Neuronal stem cell (in vitro differentiated cells): ENCODE measurements around the gene CRISP3. TPM values are rescaled to one million over a fixed set of nuclear protein-coding genes. Genes with fewer than 3 reads are reported as not detected.

ENCODE experiments used
- DNase-seq: peaks from one replicate; pipeline ENCODE4 v3.0.0-alpha.2; 2013; ENCODE audit warnings: low spot score
- H2AFZ ChIP-seq: one replicate; pipeline ENCODE4 v1.6.1; 2013; ENCODE audit warnings: mild to moderate bottlenecking, low read length, inconsistent platforms
- H2AK5ac ChIP-seq: 2 replicates; pipeline ENCODE4 v1.6.1; 2013; ENCODE audit warnings: low read depth, mild to moderate bottlenecking, inconsistent platforms, low read length, moderate library complexity, mixed read lengths
- H2BK120ac ChIP-seq: 2 replicates; pipeline ENCODE4 v1.6.1; 2013; ENCODE audit warnings: low read depth, mild to moderate bottlenecking, inconsistent platforms, low read length, moderate library complexity, mixed read lengths
- H2BK12ac ChIP-seq: one replicate; pipeline ENCODE4 v1.6.1; 2013; ENCODE audit warnings: low read length, inconsistent platforms
- H2BK15ac ChIP-seq: 2 replicates; pipeline ENCODE4 v1.6.1; 2013; ENCODE audit warnings: mild to moderate bottlenecking, low read length, inconsistent platforms, mixed read lengths
- H2BK5ac ChIP-seq: one replicate; pipeline ENCODE4 v1.6.1; 2013; ENCODE audit warnings: inconsistent platforms, mild to moderate bottlenecking, low read length, moderate library complexity
- H3K14ac ChIP-seq: one replicate; pipeline ENCODE4 v1.6.1; 2013; ENCODE audit warnings: low read length, inconsistent platforms
- H3K18ac ChIP-seq: 2 replicates; pipeline ENCODE4 v1.6.1; 2013; ENCODE audit warnings: low read length, inconsistent platforms
- H3K23ac ChIP-seq: 2 replicates; pipeline ENCODE4 v1.6.1; 2013; ENCODE audit warnings: low read depth, mild to moderate bottlenecking, mixed read lengths, low read length, inconsistent platforms; ENCODE audit not compliant: poor library complexity
- H3K27ac ChIP-seq: replicated peaks from 3 replicates; pipeline ENCODE4 v1.5.1; 2013; ENCODE audit warnings: low read length, inconsistent platforms
- H3K27me3 ChIP-seq, 3 experiments: 2 replicates each; pipeline ENCODE4 v1.6.1; 2013; ENCODE audit warnings: low read length in 3 of 3, mild to moderate bottlenecking in 2 of 3, inconsistent platforms in 1 of 3, low read depth in 1 of 3, mixed read lengths in 1 of 3, moderate library complexity in 1 of 3; ENCODE audit not compliant: control insufficient read depth in 3 of 3, insufficient read depth in 3 of 3
- H3K36me3 ChIP-seq, 2 donors: replicated peaks in 1 of 2; 2 replicates each; pipeline ENCODE4 v1.6.1; 2013; ENCODE audit warnings: low read length in 2 of 2; ENCODE audit not compliant: control insufficient read depth in 2 of 2, insufficient read depth in 2 of 2
- H3K4ac ChIP-seq: 2 replicates; pipeline ENCODE4 v1.6.1; 2013; ENCODE audit warnings: inconsistent platforms, mild to moderate bottlenecking, low read length, moderate library complexity
- H3K4me1 ChIP-seq, 2 donors: 1 replicate in 1 of 2; 2 replicates in 1 of 2; pipeline ENCODE4 v1.6.1; 2013; ENCODE audit warnings: low read length in 2 of 2, low read depth in 1 of 2; ENCODE audit not compliant: control insufficient read depth in 2 of 2, insufficient read depth in 1 of 2
- H3K4me2 ChIP-seq: one replicate; pipeline ENCODE4 v1.6.1; 2013; ENCODE audit warnings: mild to moderate bottlenecking, low read length, inconsistent platforms; ENCODE audit not compliant: insufficient read depth, poor library complexity, severe bottlenecking
- H3K4me3 ChIP-seq, 2 donors: 2 replicates each; pipeline ENCODE4 v1.5.1; 2013; ENCODE audit warnings: low read length in 2 of 2, mild to moderate bottlenecking in 2 of 2, inconsistent platforms in 1 of 2, moderate library complexity in 1 of 2
- H3K79me1 ChIP-seq: one replicate; pipeline ENCODE4 v1.6.1; 2013; ENCODE audit warnings: low read depth, mild to moderate bottlenecking, inconsistent platforms, low read length, moderate library complexity
- H3K9ac ChIP-seq: one replicate; pipeline ENCODE4 v1.6.1; 2013; ENCODE audit warnings: mild to moderate bottlenecking, low read depth, low read length, inconsistent platforms; ENCODE audit not compliant: poor library complexity
- H3K9me3 ChIP-seq, 2 donors: replicated peaks in 1 of 2; 2 replicates each; pipeline versions ENCODE3 to v1.6.1; 2013; ENCODE audit warnings: low read length in 2 of 2, mild to moderate bottlenecking in 2 of 2, inconsistent platforms in 1 of 2, low read depth in 1 of 2, mixed read lengths in 1 of 2, moderate library complexity in 1 of 2; ENCODE audit not compliant: control insufficient read depth in 2 of 2, insufficient read depth in 1 of 2
- H4K8ac ChIP-seq: one replicate; pipeline ENCODE4 v1.6.1; 2013; ENCODE audit warnings: low read depth, mild to moderate bottlenecking, inconsistent platforms, low read length, moderate library complexity
- H4K91ac ChIP-seq: one replicate; pipeline ENCODE4 v1.6.1; 2013; ENCODE audit warnings: low read length, low read depth, mild to moderate bottlenecking, inconsistent platforms; ENCODE audit not compliant: poor library complexity
- WGBS, 2 donors: extraction: QIAGEN DNeasy Blood & Tissue Kit; methylation state at CpG; one replicate each; pipeline ENCODE4 v1.1.7; 2013; ENCODE audit warnings: missing lambda C conversion rate in 2 of 2, mixed read lengths in 1 of 2; ENCODE audit not compliant: insufficient read length in 2 of 2, insufficient replicate concordance in 1 of 2; ENCODE audit errors: extremely low coverage in 2 of 2; 5-methylcytosine and 5-hydroxymethylcytosine counted together
- polyA plus RNA-seq, 2 experiments: library from polyadenylated mRNA; stranded (reverse); fragments of 200-250 nt; gene quantifications; one replicate each; pipeline ENCODE4 v1.2.3, GENCODE V29; 2013

Gene CRISP3
- polyA plus RNA-seq (2013, experiment 1 of 2) = not detected
- not detected for polyA plus RNA-seq (2013, experiment 2 of 2)

- no peak for DNase-seq
- Histone ChIP-seq H3K23ac (no peak within 1 kb of the TSS), H3K18ac (no peak within 1 kb of the TSS), H2BK15ac (no peak within 1 kb of the TSS), H3K9ac (no peak within 1 kb of the TSS), H2AFZ (no peak within 1 kb of the TSS), H3K27ac (no peak within 1 kb of the TSS), H3K4me2 (no peak within 1 kb of the TSS), H4K91ac (no peak within 1 kb of the TSS), H2BK12ac (no peak within 1 kb of the TSS), H3K14ac (no peak within 1 kb of the TSS), H2BK5ac (no peak within 1 kb of the TSS), H3K9me3 (peaks cover 0 to 1% of the 10 kb centered on the region in 2 donors), H3K79me1 (no peaks in the 10 kb centered on the region), H2AK5ac (no peak within 1 kb of the TSS), H4K8ac (no peak within 1 kb of the TSS), H3K27me3 (no peaks in the 10 kb centered on the region), H3K4ac (no peak within 1 kb of the TSS), H3K4me3 (no peak within 1 kb of the TSS), H2BK120ac (no peak within 1 kb of the TSS), H3K4me1 (no peaks in the 10 kb centered on the region), H3K36me3 (no peaks in the 10 kb centered on the region)
- no CpG with 5 or more reads among the region's 1 CpG for WGBS, 2 donors
These were observed at the start of gene CRISP3 for GRCh38 chr6:49744259-49744658. CRISP3 (minus strand) TSS chr6:49744388; CDS start chr6:49744367, 21 bp downstream.

GRCh38 chr6:49790341-49790740 lies 46.2 kb upstream of the CRISP3 start:
- Histone ChIP-seq H3K79me1 (no peaks in the 10 kb centered on the region), H3K9ac (no peak overlapping the region), H2AFZ (no peak overlapping the region), H3K4ac (no peak overlapping the region), H3K27me3 (no peaks in the 10 kb centered on the region), H3K18ac (no peak overlapping the region), H3K27ac (no peak overlapping the region), H3K4me2 (no peak overlapping the region), H2BK12ac (no peak overlapping the region), H2BK120ac (no peak overlapping the region), H2BK5ac (no peak overlapping the region), H3K14ac (no peak overlapping the region), H3K9me3 (peaks cover 0 to 2% of the 10 kb centered on the region in 2 donors), H3K4me3 (no peak overlapping the region), H3K4me1 (no peaks in the 10 kb centered on the region), H4K91ac (no peak overlapping the region), H2AK5ac (no peak overlapping the region), H2BK15ac (no peak overlapping the region), H3K23ac (no peak overlapping the region), H3K36me3 (no peaks in the 10 kb centered on the region), H4K8ac (no peak overlapping the region)
- no CpG with 5 or more reads among the region's 2 CpGs for WGBS, 2 donors
- no peak for DNase-seq

- no peak for DNase-seq
- no peaks in the 10 kb centered on the region for H3K4me1 ChIP-seq
- no peak within 1 kb of the TSS for H2BK15ac ChIP-seq
- H3K4me2 ChIP-seq = no peak within 1 kb of the TSS
- H3K9ac ChIP-seq = no peak within 1 kb of the TSS
- no peak within 1 kb of the TSS for H3K27ac ChIP-seq
- H4K8ac ChIP-seq = no peak within 1 kb of the TSS
- no peak within 1 kb of the TSS for H2AK5ac ChIP-seq
- H3K79me1 ChIP-seq = no peaks in the 10 kb centered on the region
- peaks cover 0 to 2% of the 10 kb centered on the region in 2 donors for H3K9me3 ChIP-seq
- H4K91ac ChIP-seq = no peak within 1 kb of the TSS
- no peaks in the 10 kb centered on the region for H3K27me3 ChIP-seq
- no peak within 1 kb of the TSS for H3K23ac ChIP-seq
- no peak within 1 kb of the TSS for H2BK120ac ChIP-seq
- no peak within 1 kb of the TSS for H3K18ac ChIP-seq
- no CpG with 5 or more reads among the region's 8 CpGs for WGBS, 2 donors
- H3K36me3 ChIP-seq = no peaks in the 10 kb centered on the region
- H2AFZ ChIP-seq = no peak within 1 kb of the TSS
- H3K14ac ChIP-seq = no peak within 1 kb of the TSS
- no peak within 1 kb of the TSS for H3K4ac ChIP-seq
- no peak within 1 kb of the TSS for H3K4me3 ChIP-seq
- no peak within 1 kb of the TSS for H2BK12ac ChIP-seq
- no peak within 1 kb of the TSS for H2BK5ac ChIP-seq
These were observed 43.0 kb upstream of the CRISP3 start, which contains the start of gene PGK2 for GRCh38 chr6:49787176-49787575. PGK2 (minus strand) TSS chr6:49787285; CDS start chr6:49787187, 98 bp downstream.

GRCh38 chr6:49784272-49784671 lies 40.1 kb upstream of the CRISP3 start:
- H2BK12ac ChIP-seq = no peak overlapping the region
- H3K4ac ChIP-seq = no peak overlapping the region
- H3K4me2 ChIP-seq = no peak overlapping the region
- H3K9ac ChIP-seq = no peak overlapping the region
- no peak overlapping the region for H2AFZ ChIP-seq
- H3K23ac ChIP-seq = no peak overlapping the region
- H4K8ac ChIP-seq = no peak overlapping the region
- no peaks in the 10 kb centered on the region for H3K79me1 ChIP-seq
- H2AK5ac ChIP-seq = no peak overlapping the region
- no peaks in the 10 kb centered on the region for H3K36me3 ChIP-seq
- DNase-seq = no peak
- no peaks in the 10 kb centered on the region for H3K27me3 ChIP-seq
- no peaks in the 10 kb centered on the region for H3K4me1 ChIP-seq
- H2BK120ac ChIP-seq = no peak overlapping the region
- peaks cover 0 to 2% of the 10 kb centered on the region in 2 donors for H3K9me3 ChIP-seq
- no peak overlapping the region for H3K14ac ChIP-seq
- H3K18ac ChIP-seq = no peak overlapping the region
- no peak overlapping the region for H3K27ac ChIP-seq
- no peak overlapping the region for H4K91ac ChIP-seq
- H2BK5ac ChIP-seq = no peak overlapping the region
- no peak overlapping the region for H2BK15ac ChIP-seq
- no peak overlapping the region for H3K4me3 ChIP-seq
